DMS53 (cell line): ENCODE data around the gene RHOT2.

Experiments used
- DNase-seq: peaks from one replicate; lab custom pipeline; 2025; lab: John Stamatoyannopoulos, UW

Gene RHOT2

GRCh38 chr16:700684-701584 is 33.0 kb downstream of the RHOT2 start:
- DNase-seq: no peak

GRCh38 chr16:702341-702740 is 34.4 kb downstream of the RHOT2 start:
- no peak for DNase-seq

DNA sequence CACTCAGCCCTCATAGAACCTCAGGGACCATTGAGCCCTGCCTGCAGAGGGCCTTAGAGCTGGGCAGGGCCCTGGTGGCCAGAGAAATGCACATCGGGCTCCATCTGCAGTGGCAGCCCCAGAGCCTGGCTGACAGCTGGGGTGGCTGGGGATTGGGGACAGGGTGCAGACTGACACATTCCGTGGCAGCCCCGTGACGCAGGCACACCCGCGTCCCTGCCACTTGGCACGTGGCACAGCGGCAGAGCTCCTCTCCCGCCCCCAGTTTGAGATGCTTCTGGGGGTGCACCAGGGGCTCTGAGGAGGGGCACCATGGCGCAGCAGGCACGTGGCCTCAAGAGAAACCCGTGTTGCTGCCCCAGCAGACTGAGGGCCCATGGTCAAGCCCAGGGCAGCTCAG is 35.5 kb downstream of the RHOT2 start:
- no peak for DNase-seq

DNA sequence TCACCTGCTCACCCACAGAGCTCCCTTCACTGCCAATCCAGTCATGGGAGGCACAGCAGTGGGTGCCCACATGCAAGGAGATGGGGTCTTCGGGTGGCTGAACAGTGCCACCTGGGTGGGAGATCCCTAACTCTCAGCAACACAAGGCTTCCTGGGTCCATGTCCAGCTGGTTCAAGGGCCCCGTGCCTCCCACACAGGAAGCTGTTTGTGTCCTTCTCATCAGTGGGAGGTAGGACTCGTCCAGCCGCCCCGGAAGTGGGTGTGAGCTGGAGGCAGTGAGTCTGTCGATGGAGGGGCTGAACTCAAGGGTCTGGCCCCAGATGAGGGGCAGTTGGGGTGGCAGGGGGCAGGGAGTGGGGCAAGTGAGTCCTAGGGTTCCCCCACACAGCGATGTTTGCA is 36.1 kb downstream of the RHOT2 start:
- DNase-seq: no peak

- DNase-seq: peak; percentile 72
These were observed 36.8 kb downstream of the RHOT2 start for GRCh38 chr16:704552-705380.

GRCh38 chr16:705431-706188 is 37.7 kb downstream of the RHOT2 start, which contains the start of gene FBXL16:
Gene FBXL16, minus strand, starts transcription at chr16:705801. Its CDS starts 8,396 bp downstream, at chr16:697405.
- DNase-seq: peak; percentile 86

DNA sequence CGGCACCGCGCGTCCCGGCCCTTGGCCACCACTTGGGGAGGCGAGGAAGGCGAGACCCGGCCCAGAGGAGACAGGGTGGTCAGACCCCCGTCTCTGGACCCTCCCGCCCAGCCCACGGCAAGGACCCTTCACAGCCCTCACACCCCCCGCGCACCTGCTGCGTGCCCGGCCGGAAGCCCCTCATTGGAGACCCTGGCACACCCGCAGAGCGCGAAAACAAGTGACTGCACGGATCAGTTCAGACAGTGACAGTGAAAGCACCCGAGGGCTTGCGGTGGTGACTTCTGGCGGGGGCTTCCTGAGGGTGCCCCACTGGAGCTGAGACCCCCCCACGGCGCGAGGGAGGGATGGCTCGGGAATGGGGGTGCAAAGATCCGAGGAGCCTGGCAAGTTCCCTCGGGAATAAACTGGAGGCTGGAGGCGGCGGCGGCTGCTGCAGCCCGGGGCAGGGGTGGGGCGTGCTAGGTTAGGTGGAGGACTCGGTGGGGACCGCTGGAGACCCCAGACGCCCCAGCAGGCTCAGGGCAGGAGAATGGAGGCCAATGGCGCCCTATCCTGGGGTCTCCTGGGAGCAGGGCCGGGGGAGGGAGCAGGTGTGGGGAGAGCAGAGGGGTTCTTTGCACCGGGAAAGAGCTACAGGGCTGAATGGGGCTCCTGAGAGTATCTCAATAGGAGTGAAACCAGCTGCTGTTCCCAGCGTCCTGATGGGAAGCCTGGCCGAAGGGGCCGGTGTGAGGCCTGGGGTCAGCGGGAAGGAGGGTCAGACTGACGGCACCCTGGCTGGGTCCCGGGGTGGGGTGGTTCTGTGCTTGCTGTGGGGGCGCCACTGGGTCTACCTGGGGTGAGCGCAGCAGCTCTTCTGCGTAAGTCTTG is 38.5 kb downstream of the RHOT2 start:
- peak; percentile 62 for DNase-seq

GRCh38 chr16:707062-707538 is 39.2 kb downstream of the RHOT2 start:
- DNase-seq: peak; percentile 62

DNA sequence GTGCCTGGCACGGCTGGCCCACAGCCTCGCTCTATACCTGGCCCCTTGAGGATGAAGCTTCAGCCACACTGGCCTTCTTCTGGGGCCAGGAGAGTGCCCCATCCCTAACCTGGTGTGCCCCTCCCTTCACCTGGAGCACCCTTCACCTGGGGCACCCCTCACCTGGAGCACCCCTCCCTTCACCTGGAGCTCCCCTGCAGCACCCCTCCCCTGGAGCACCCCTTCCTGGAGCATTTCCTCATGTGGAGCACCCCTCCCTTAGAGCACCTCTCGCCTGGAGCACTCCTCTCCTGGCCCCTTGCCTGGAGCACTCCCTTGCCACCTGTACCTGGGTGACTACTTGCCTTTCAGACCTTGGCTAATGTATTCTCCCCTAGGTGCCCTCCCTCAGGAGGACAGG is 40.1 kb downstream of the RHOT2 start:
- no peak for DNase-seq

GRCh38 chr16:708959-709358 is 41.0 kb downstream of the RHOT2 start:
- peak; percentile 50 for DNase-seq

DNA sequence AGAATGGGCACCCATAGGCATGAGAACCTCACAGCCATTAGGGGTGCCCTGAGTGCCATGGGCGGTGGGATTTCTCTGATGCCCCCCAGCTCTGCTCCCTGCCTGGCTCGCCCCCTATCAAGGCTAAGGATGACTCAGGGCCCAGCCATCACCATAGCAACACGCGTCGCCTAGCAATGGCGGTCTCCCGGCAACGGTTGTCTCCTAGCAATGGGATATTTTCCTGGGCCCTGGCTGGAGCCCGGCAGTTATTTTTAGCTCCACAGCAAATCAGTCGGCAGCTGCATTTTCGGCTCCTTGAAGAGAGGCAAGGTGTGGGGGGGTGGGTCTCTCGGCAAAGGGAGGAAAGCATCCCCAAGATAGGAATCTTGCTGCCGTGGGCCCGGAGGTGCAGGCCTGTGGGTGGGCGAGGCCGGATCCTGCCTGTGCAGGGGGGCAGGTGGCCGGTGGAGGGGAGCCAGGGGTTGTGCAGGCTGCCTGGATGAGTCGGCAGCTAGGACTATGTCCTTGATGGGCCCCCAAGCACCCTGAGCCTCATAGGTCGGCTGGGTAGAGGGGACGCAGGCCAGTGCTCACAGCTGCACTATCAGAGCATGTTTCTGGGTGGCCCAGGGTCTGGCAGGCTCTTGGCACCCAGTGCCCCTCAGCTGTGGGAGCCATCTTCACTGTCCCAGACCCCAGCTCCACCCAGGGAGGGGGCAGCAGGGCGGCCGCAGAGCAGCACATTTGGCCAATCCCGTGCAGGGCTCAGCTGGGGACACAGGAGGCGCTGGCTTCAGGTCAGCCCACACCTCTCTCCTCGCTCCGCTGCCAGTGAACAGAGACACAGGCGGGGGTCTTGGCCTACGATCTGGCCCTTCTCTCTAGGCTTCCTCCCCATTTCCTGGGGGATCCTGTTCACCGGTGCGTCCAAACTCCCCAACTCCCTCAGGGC is 41.9 kb downstream of the RHOT2 start:
- DNase-seq: peak; percentile 94

- no peak for DNase-seq
These were observed 42.7 kb downstream of the RHOT2 start for GRCh38 chr16:710500-711075.

GRCh38 chr16:711084-711483 is 43.2 kb downstream of the RHOT2 start:
- DNase-seq: no peak

DNA sequence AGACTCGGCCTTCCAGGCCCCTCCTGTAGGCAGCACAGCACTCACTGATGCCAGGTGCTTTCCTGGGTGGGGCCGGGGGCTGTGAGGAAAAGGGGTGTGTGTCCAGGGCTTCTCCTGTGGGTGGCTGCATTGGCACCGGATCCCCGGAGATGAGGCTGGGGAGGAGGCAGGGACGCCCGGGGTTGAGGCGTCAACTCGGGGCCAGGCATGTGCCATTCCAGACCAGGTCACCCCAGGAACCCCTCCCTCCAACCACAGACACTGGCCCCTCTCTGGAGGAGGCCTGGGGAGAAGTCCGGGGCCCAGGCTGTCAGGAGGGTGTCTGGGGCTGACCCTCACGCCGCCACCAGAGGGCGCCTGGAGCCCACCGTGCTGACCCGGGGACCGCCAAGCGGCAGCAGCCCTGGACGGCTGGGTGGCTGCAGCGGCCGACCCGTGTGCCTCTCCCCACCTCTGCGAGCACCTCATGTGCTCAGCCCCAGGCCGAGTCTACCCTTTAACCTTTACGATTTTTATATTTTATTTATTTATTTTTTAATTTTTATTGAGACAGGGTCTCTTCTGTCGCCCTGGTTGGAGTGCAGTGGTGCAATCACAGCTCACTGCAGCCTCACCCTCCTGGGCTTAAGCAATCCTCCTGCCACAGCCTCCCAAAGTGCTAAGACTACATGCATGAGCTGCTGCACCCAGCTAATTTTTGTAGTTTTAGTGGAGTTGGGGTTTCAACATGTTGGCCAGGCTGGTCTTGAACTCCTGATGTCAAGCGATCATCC is 43.8 kb downstream of the RHOT2 start:
- peak; percentile 80 for DNase-seq

DNA sequence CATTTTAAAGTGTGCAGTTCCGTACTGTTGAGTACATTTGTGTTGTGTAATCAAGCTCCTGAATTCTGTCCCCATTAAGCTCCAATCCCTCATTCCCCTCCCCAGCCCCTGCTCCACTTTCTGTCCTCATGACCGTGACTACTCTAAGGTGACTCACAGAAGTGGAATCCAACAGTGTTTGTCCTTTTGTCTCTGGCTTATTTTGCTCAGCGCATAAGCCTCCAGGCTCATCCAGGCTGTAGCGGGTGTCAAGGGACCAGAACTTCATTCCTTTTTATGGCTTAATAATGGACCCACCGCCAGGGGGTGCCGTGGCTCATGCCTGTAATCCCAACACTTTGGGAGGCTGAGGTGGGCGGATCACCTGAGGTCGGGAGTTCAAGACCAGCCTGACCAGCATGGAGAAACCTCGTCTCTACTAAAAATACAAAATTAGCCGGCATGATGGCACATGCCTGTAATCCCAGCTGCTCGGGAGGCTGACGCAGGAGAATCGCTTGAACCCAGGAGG is 44.9 kb downstream of the RHOT2 start:
- DNase-seq: peak; percentile 88

GRCh38 chr16:714079-714478 is 46.1 kb downstream of the RHOT2 start:
- no peak for DNase-seq

DNA sequence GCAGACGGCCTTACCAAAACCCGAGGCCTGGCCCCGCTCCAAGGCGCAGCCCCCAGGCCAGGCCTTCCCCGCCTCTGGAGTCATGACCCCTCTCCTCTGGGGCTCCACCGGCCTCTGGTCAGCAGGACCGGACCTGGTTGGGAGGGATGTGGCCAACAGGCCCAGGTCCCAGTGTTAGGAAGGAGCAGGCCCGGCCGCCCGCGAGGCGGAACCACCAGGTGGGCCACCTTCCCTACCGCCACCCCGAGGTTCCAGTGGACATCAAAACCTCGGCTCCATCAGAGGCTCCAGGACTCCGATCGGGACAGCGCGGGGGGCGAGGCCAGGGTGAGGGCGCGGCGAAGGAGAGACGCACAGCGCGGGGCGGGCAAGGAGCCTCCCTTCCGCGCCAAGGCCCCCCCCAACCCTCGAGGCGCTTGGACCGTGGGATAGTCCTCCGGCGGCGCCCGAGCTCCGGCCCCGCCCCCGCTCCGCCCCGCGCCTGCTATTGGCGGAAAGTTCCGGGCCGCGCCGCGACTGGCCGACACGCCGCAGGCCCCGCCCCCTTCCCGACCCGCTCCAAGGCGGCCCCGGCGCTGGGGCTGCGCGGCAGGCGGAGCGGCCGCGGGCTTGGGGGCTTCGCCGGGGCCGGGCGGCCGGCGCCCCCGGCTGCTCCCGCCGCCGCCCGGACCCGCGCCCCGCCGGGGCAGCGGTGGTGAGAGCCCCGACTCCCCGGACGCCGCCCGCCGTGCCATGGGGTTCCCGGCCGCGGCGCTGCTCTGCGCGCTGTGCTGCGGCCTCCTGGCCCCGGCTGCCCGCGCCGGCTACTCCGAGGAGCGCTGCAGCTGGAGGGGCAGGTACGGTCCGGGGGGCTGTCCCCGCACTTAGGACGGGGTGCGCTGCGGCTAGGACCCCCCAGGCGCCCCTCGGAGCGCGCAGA is 46.9 kb downstream of the RHOT2 start, which contains the start of gene METRN:
Gene METRN, plus strand, starts transcription at position 561 of the 919 bp plus-strand sequence. Its CDS starts 172 bp downstream, at position 733.
- DNase-seq: peak; percentile 90
